Lung (tissue), 12 donors: ENCODE data around the gene PKIB. TPM values are rescaled to one million over a fixed set of nuclear protein-coding genes. Genes with fewer than 3 reads are reported as not detected.

ENCODE experiments used
- ATAC-seq: fragments of 200-7000 bp; cut with Tn5 transposase; one replicate; pipeline ENCODE4 v1.9.1; 2020; ENCODE audit warnings: moderate number of reproducible peaks; ENCODE audit not compliant: insufficient read depth, low FRiP score
- DNase-seq, 3 donors: peaks; one replicate each; pipeline ENCODE4 v3.0.0-alpha.2; 2013 to 2017
- H3K27ac ChIP-seq, 2 donors: one replicate each; pipeline ENCODE4 v1.5.1; 2013; ENCODE audit warnings: mild to moderate bottlenecking in 2 of 2, moderate library complexity in 2 of 2, control low read depth in 1 of 2, inconsistent platforms in 1 of 2, low read depth in 1 of 2, low read length in 1 of 2
- H3K27me3 ChIP-seq, 3 donors: one replicate each; pipeline ENCODE4 v1.5.1; 2013; ENCODE audit warnings: low read length in 2 of 3; ENCODE audit not compliant: control insufficient read depth in 3 of 3, insufficient read depth in 3 of 3
- H3K36me3 ChIP-seq, 4 donors: one replicate each; pipeline ENCODE4 v1.5.1; 2013; ENCODE audit warnings: low read length in 4 of 4, mild to moderate bottlenecking in 1 of 4, moderate library complexity in 1 of 4; ENCODE audit not compliant: control insufficient read depth in 4 of 4, insufficient read depth in 4 of 4
- H3K4me1 ChIP-seq, 5 donors: one replicate each; pipeline ENCODE4 v1.5.1; 2013; ENCODE audit warnings: low read length in 5 of 5, mild to moderate bottlenecking in 2 of 5, moderate library complexity in 1 of 5; ENCODE audit not compliant: control insufficient read depth in 5 of 5, insufficient read depth in 5 of 5
- H3K4me3 ChIP-seq: one replicate; pipeline ENCODE4 v1.5.1; 2013; ENCODE audit warnings: mild to moderate bottlenecking, control low read depth, moderate library complexity
- H3K9ac ChIP-seq, 2 donors: one replicate each; pipeline ENCODE4 v1.5.1; 2013; ENCODE audit warnings: low read length in 2 of 2, control low read depth in 1 of 2; ENCODE audit not compliant: insufficient read depth in 1 of 2
- H3K9me3 ChIP-seq, 4 donors: one replicate each; pipeline ENCODE4 v1.5.1; 2013; ENCODE audit warnings: low read length in 3 of 4, mild to moderate bottlenecking in 1 of 4, moderate library complexity in 1 of 4; ENCODE audit not compliant: control insufficient read depth in 4 of 4, insufficient read depth in 3 of 4
- CTCF ChIP-seq: IDR thresholded peaks from 2 replicates; pipeline ENCODE4 v1.5.1; 2012; ENCODE audit warnings: mild to moderate bottlenecking; ENCODE audit errors: control extremely low read depth, extremely low read depth
- WGBS, 2 donors: extraction: QIAGEN DNeasy Blood & Tissue Kit; methylation state at CpG; one replicate each; pipeline ENCODE4 v1.1.7; 2013; 5-methylcytosine and 5-hydroxymethylcytosine counted together
- polyA plus RNA-seq, 2 donors: library from polyadenylated mRNA; stranded (reverse); fragments of 200-250 nt; gene quantifications; one replicate each; pipeline ENCODE4 v1.2.1, GENCODE V29; 2013
- total RNA-seq, 2 donors: library from RNA; depleted of rRNA in 1 of 2; stranded (reverse); fragments of >200 nt in 1 of 2; gene quantifications; one replicate each; pipeline ENCODE4 v1.2.1, GENCODE V29; 2014 to 2021
- donor health status: control.
- donor health status: control.
- donor health status: Bipolar disorder and iron deficiency.
- donor health status: healthy.
- donor health status: DM: yes; HTN: yes; CAD: no.

The PKIB gene
- total and polyA plus RNA-seq, 4 donors: 3.0 to 7.4 (median 4.9) TPM

GRCh38 chr6:122755901-122756300, 145.7 kb downstream of the PKIB start:
- no peak overlapping the region for H3K4me3 ChIP-seq
- H3K9ac ChIP-seq: no peak overlapping the region
- H3K36me3 ChIP-seq: no peaks in the 10 kb centered on the region
- no peak for TF ChIP-seq CTCF
- H3K4me1 ChIP-seq: peaks cover 0 to 3% (median 0%) of the 10 kb centered on the region in 5 donors
- ATAC-seq (no peak), DNase-seq (no peak)
- no peaks in the 10 kb centered on the region for H3K27me3 ChIP-seq
- no peak overlapping the region for H3K27ac ChIP-seq
- 82 to 84% methylated on average over 9 of the region's 9 CpGs for WGBS, 2 donors
- H3K9me3 ChIP-seq: no peaks in the 10 kb centered on the region

- ATAC-seq: no peak
- Histone ChIP-seq H3K27ac (no peak overlapping the region), H3K9me3 (no peaks in the 10 kb centered on the region), H3K9ac (no peak overlapping the region), H3K27me3 (no peaks in the 10 kb centered on the region), H3K4me3 (no peak overlapping the region), H3K4me1 (peaks cover 0 to 2% (median 0%) of the 10 kb centered on the region in 5 donors), H3K36me3 (no peaks in the 10 kb centered on the region)
- no peak for DNase-seq
- no peak for TF ChIP-seq CTCF
- WGBS, 2 donors: 26 to 31% methylated on average over 1 of the region's 1 CpG
Measured at GRCh38 chr6:122758927-122759334, 148.7 kb downstream of the PKIB start.

GRCh38 chr6:122760330-122760729, 150.1 kb downstream of the PKIB start:
- Histone ChIP-seq H3K36me3 (no peaks in the 10 kb centered on the region), H3K9ac (no peak overlapping the region), H3K4me3 (no peak overlapping the region), H3K27ac (no peak overlapping the region), H3K4me1 (no peaks in the 10 kb centered on the region), H3K27me3 (no peaks in the 10 kb centered on the region), H3K9me3 (no peaks in the 10 kb centered on the region)
- no peak for DNase-seq
- ATAC-seq: no peak
- no peak for TF ChIP-seq CTCF

GRCh38 chr6:122766256-122766655, 156.1 kb downstream of the PKIB start:
- H3K27ac ChIP-seq: no peak overlapping the region
- DNase-seq: no peak
- H3K4me3 ChIP-seq: no peak overlapping the region
- H3K4me1 ChIP-seq: peaks cover 0 to 8% (median 0%) of the 10 kb centered on the region in 5 donors
- TF ChIP-seq CTCF: no peak
- no peaks in the 10 kb centered on the region for H3K9me3 ChIP-seq
- H3K9ac ChIP-seq: no peak overlapping the region
- ATAC-seq: no peak
- H3K36me3 ChIP-seq: no peaks in the 10 kb centered on the region
- H3K27me3 ChIP-seq: no peaks in the 10 kb centered on the region
